Stimulated activated naive B cell treated with anti-CD40 and anti-IgM and Interleukin-4, amounts not matched to agents 10 μg/mL and 1 μg/mL and 100 μg/mL, for 72 hours (primary cell): ENCODE measurements around the gene ADGRV1.

ENCODE experiments used
- ATAC-seq, 2 donors: fragments of 150-1000 bp; cut with Tn5 transposase; replicated peaks; 2 replicates each; pipeline ENCODE4 v1.10.0; 2021; ENCODE audit warnings: moderate library complexity in 1 of 2
- DNase-seq: peaks from one replicate; pipeline ENCODE4 v3.0.0; 2021
- H3K27ac Mint-ChIP-seq: one replicate; pipeline ENCODE4 v1.8.0; 2022; ENCODE audit warnings: mild to moderate bottlenecking, mixed read lengths
- H3K27me3 Mint-ChIP-seq, 2 donors: one replicate each; pipeline ENCODE4 v1.8.0; 2022; ENCODE audit warnings: mixed read lengths in 2 of 2
- H3K36me3 Mint-ChIP-seq, 2 donors: one replicate each; pipeline ENCODE4 v1.8.0; 2022; ENCODE audit warnings: mixed read lengths in 2 of 2, mild to moderate bottlenecking in 1 of 2
- H3K4me1 Mint-ChIP-seq, 2 donors: one replicate each; pipeline ENCODE4 v1.8.0; 2022; ENCODE audit warnings: mixed read lengths in 2 of 2, mild to moderate bottlenecking in 1 of 2
- H3K4me3 Mint-ChIP-seq, 2 donors: one replicate each; pipeline ENCODE4 v1.8.0; 2022; ENCODE audit warnings: mild to moderate bottlenecking in 2 of 2, mixed read lengths in 2 of 2, moderate library complexity in 1 of 2
- H3K9me3 Mint-ChIP-seq, 2 donors: one replicate each; pipeline ENCODE4 v1.8.0; 2022; ENCODE audit warnings: mixed read lengths in 2 of 2, mild to moderate bottlenecking in 1 of 2

ADGRV1 gene

GRCh38 chr5:90868799-90869198, 310.2 kb downstream of the ADGRV1 start:
- ATAC-seq (no peak), DNase-seq (no peak)
- H3K27me3 Mint-ChIP-seq = peaks cover 9 to 14% of the 10 kb centered on the region in 2 donors
- H3K9me3 Mint-ChIP-seq = no peaks in the 10 kb centered on the region
- H3K4me1 Mint-ChIP-seq = no peaks in the 10 kb centered on the region
- no peak overlapping the region for H3K4me3 Mint-ChIP-seq
- H3K27ac Mint-ChIP-seq = no peak overlapping the region
- H3K36me3 Mint-ChIP-seq = no peaks in the 10 kb centered on the region

- no peaks in the 10 kb centered on the region for H3K9me3 Mint-ChIP-seq
- no peaks in the 10 kb centered on the region for H3K36me3 Mint-ChIP-seq
- no peak for DNase-seq
- no peak overlapping the region for H3K27ac Mint-ChIP-seq
- no peak overlapping the region for H3K4me3 Mint-ChIP-seq
- H3K27me3 Mint-ChIP-seq = peaks cover 14 to 27% of the 10 kb centered on the region in 2 donors
- H3K4me1 Mint-ChIP-seq = no peaks in the 10 kb centered on the region
- ATAC-seq = peak in 1 of 2 donors; percentile 33
Measured at GRCh38 chr5:90871391-90871991, 312.9 kb downstream of the ADGRV1 start.

GRCh38 chr5:90873033-90873517, 314.5 kb downstream of the ADGRV1 start:
- H3K4me3 Mint-ChIP-seq = no peak overlapping the region
- ATAC-seq (no peak), DNase-seq (no peak)
- H3K27ac Mint-ChIP-seq = no peak overlapping the region
- no peaks in the 10 kb centered on the region for H3K9me3 Mint-ChIP-seq
- peaks cover 24 to 27% of the 10 kb centered on the region in 2 donors for H3K27me3 Mint-ChIP-seq
- H3K36me3 Mint-ChIP-seq = no peaks in the 10 kb centered on the region
- H3K4me1 Mint-ChIP-seq = no peaks in the 10 kb centered on the region

- Mint-ChIP-seq H3K4me1 (no peaks in the 10 kb centered on the region), H3K27ac (no peak overlapping the region), H3K36me3 (no peaks in the 10 kb centered on the region), H3K27me3 (peaks cover 24 to 28% of the 10 kb centered on the region in 2 donors), H3K4me3 (no peak overlapping the region), H3K9me3 (no peaks in the 10 kb centered on the region)
- no peak for ATAC-seq
- DNase-seq = no peak
Measured at GRCh38 chr5:90874066-90874465, 315.5 kb downstream of the ADGRV1 start.

- ATAC-seq = no peak
- peaks cover 15 to 23% of the 10 kb centered on the region in 2 donors for H3K27me3 Mint-ChIP-seq
- no peaks in the 10 kb centered on the region for H3K36me3 Mint-ChIP-seq
- DNase-seq = no peak
- H3K27ac Mint-ChIP-seq = no peak overlapping the region
- H3K9me3 Mint-ChIP-seq = no peaks in the 10 kb centered on the region
- no peaks in the 10 kb centered on the region for H3K4me1 Mint-ChIP-seq
- no peak overlapping the region for H3K4me3 Mint-ChIP-seq
Measured at GRCh38 chr5:90875456-90875855, 316.9 kb downstream of the ADGRV1 start.

GRCh38 chr5:90876366-90876765, 317.8 kb downstream of the ADGRV1 start:
- H3K36me3 Mint-ChIP-seq = no peaks in the 10 kb centered on the region
- H3K4me1 Mint-ChIP-seq = no peaks in the 10 kb centered on the region
- DNase-seq (no peak), ATAC-seq (no peak)
- peaks cover 14 to 23% of the 10 kb centered on the region in 2 donors for H3K27me3 Mint-ChIP-seq
- no peak overlapping the region for H3K27ac Mint-ChIP-seq
- H3K9me3 Mint-ChIP-seq = no peaks in the 10 kb centered on the region
- no peak overlapping the region for H3K4me3 Mint-ChIP-seq

- Mint-ChIP-seq H3K9me3 (no peaks in the 10 kb centered on the region), H3K4me1 (no peaks in the 10 kb centered on the region), H3K4me3 (no peak overlapping the region), H3K36me3 (no peaks in the 10 kb centered on the region), H3K27me3 (peaks cover 14 to 23% of the 10 kb centered on the region in 2 donors), H3K27ac (no peak overlapping the region)
- DNase-seq (no peak), ATAC-seq (no peak)
Measured at GRCh38 chr5:90877049-90877448, 318.5 kb downstream of the ADGRV1 start.

- Mint-ChIP-seq H3K4me1 (no peaks in the 10 kb centered on the region), H3K27me3 (peaks cover 14 to 23% of the 10 kb centered on the region in 2 donors), H3K36me3 (no peaks in the 10 kb centered on the region), H3K27ac (no peak overlapping the region), H3K4me3 (no peak overlapping the region), H3K9me3 (no peaks in the 10 kb centered on the region)
- DNase-seq (no peak), ATAC-seq (no peak)
Measured at GRCh38 chr5:90878081-90878480, 319.5 kb downstream of the ADGRV1 start.

GRCh38 chr5:90878549-90879196, 320.1 kb downstream of the ADGRV1 start:
- no peaks in the 10 kb centered on the region for H3K4me1 Mint-ChIP-seq
- ATAC-seq (no peak), DNase-seq (no peak)
- H3K27ac Mint-ChIP-seq = no peak overlapping the region
- H3K36me3 Mint-ChIP-seq = no peaks in the 10 kb centered on the region
- no peak overlapping the region for H3K4me3 Mint-ChIP-seq
- peaks cover 14 to 27% of the 10 kb centered on the region in 2 donors for H3K27me3 Mint-ChIP-seq
- no peaks in the 10 kb centered on the region for H3K9me3 Mint-ChIP-seq

- no peak overlapping the region for H3K4me3 Mint-ChIP-seq
- no peaks in the 10 kb centered on the region for H3K4me1 Mint-ChIP-seq
- peaks cover 0 to 24% of the 10 kb centered on the region in 2 donors for H3K27me3 Mint-ChIP-seq
- H3K27ac Mint-ChIP-seq = no peak overlapping the region
- no peaks in the 10 kb centered on the region for H3K36me3 Mint-ChIP-seq
- H3K9me3 Mint-ChIP-seq = no peaks in the 10 kb centered on the region
- DNase-seq (no peak), ATAC-seq (no peak)
Measured at GRCh38 chr5:90881626-90882150, 323.1 kb downstream of the ADGRV1 start.

- Mint-ChIP-seq H3K27me3 (peaks cover 0 to 24% of the 10 kb centered on the region in 2 donors), H3K4me3 (no peak overlapping the region), H3K9me3 (no peaks in the 10 kb centered on the region), H3K4me1 (no peaks in the 10 kb centered on the region), H3K36me3 (no peaks in the 10 kb centered on the region), H3K27ac (no peak overlapping the region)
- DNase-seq (no peak), ATAC-seq (no peak)
Measured at GRCh38 chr5:90882448-90882847, 323.9 kb downstream of the ADGRV1 start.

- peaks cover 0 to 16% of the 10 kb centered on the region in 2 donors for H3K27me3 Mint-ChIP-seq
- H3K4me1 Mint-ChIP-seq = no peaks in the 10 kb centered on the region
Measured at GRCh38 chr5:90885180-90885868, 326.7 kb downstream of the ADGRV1 start.

GRCh38 chr5:90886381-90886780, 327.8 kb downstream of the ADGRV1 start:
- no peak overlapping the region for H3K27ac Mint-ChIP-seq
- peaks cover 0 to 16% of the 10 kb centered on the region in 2 donors for H3K27me3 Mint-ChIP-seq
- no peak overlapping the region for H3K4me3 Mint-ChIP-seq
- no peaks in the 10 kb centered on the region for H3K4me1 Mint-ChIP-seq
- no peaks in the 10 kb centered on the region for H3K36me3 Mint-ChIP-seq
- no peak for DNase-seq
- H3K9me3 Mint-ChIP-seq = no peaks in the 10 kb centered on the region
- no peak for ATAC-seq

More at GRCh38 chr5:90885180-90885868, 326.7 kb downstream of the ADGRV1 start:
- no peaks in the 10 kb centered on the region for H3K36me3 Mint-ChIP-seq
- DNase-seq (no peak), ATAC-seq (no peak)
- H3K9me3 Mint-ChIP-seq = no peaks in the 10 kb centered on the region
- no peak overlapping the region for H3K27ac Mint-ChIP-seq
- H3K4me3 Mint-ChIP-seq = no peak overlapping the region

- DNase-seq = no peak
- no peaks in the 10 kb centered on the region for H3K4me1 Mint-ChIP-seq
- ATAC-seq = no peak
- no peak overlapping the region for H3K27ac Mint-ChIP-seq
- H3K36me3 Mint-ChIP-seq = no peaks in the 10 kb centered on the region
- peaks cover 0 to 11% of the 10 kb centered on the region in 2 donors for H3K27me3 Mint-ChIP-seq
- H3K9me3 Mint-ChIP-seq = no peaks in the 10 kb centered on the region
- H3K4me3 Mint-ChIP-seq = no peak overlapping the region
Measured at GRCh38 chr5:90888511-90889324, 330.1 kb downstream of the ADGRV1 start.
